HepG2 (cell line): Measurements from ENCODE around the gene MYO10. TPM values are rescaled to one million over a fixed set of nuclear protein-coding genes. Genes with fewer than 3 reads are reported as not detected.

Source experiments
- ATAC-seq: fragments of 200-7000 bp; cut with Tn5 transposase; 3 replicates; pipeline ENCODE4 v1.9.1; 2020; ENCODE audit warnings: mild to moderate bottlenecking, moderate library complexity
- BruUV-seq: library from RNA; stranded (reverse); fragments of 400-500 nt; replicated peaks from 2 replicates; lab custom pipeline; 2021; lab: Mats Ljungman, UMichigan
- CTCF ChIA-PET: fragments of 300-600 bp; formaldehyde crosslinking; extraction: SDS; loops from one replicate; lab custom pipeline; 2021; ENCODE audit warnings: low total read pairs, inconsistent platforms, low intra/inter-chr PET ratio; lab: Yijun Ruan, JAX
- POLR2A ChIA-PET: fragments of 350-600 bp; sonication (Branson Sonifier 250); formaldehyde crosslinking; loops from one replicate; lab custom pipeline; 2020; ENCODE audit warnings: antibody characterized with exemption, inconsistent platforms; lab: Yijun Ruan, JAX
- DNase-seq: peaks from one replicate; pipeline ENCODE4 v3.0.0-alpha.2; 2015; ENCODE audit warnings: low spot score
- FAIRE-seq: peaks from 3 replicates; lab custom pipeline; 2011; peaks lifted over from hg19 to GRCh38; lab: Jason Lieb, UNC
- H2AFZ ChIP-seq: one replicate; pipeline ENCODE4 v1.6.1; 2011; ENCODE audit warnings: low read length, inconsistent platforms
- H3K27ac ChIP-seq: fragments of 300-600 bp; 3 replicates; pipeline ENCODE4 v1.8.0; 2011; ENCODE audit warnings: mixed run types, mild to moderate bottlenecking, mixed read lengths, low read length, inconsistent platforms; ENCODE audit not compliant: insufficient read depth; ENCODE audit errors: extremely low read length
- H3K27me3 ChIP-seq, 2 experiments: fragments of 200-600 bp in 1 of 2; 2 replicates in 1 of 2; 3 replicates in 1 of 2; pipeline versions ENCODE4 v1.6.0 to v1.8.0; 2011; ENCODE audit warnings: low read length in 2 of 2, mild to moderate bottlenecking in 2 of 2, moderate library complexity in 2 of 2, inconsistent platforms in 1 of 2; ENCODE audit not compliant: insufficient read depth in 2 of 2, control insufficient read depth in 1 of 2
- H3K36me3 ChIP-seq, 2 experiments: fragments of 200-600 bp in 1 of 2; replicated peaks in 1 of 2; 2 replicates in 1 of 2; 3 replicates in 1 of 2; pipeline versions ENCODE4 v1.5.1 to v1.8.0; 2011; ENCODE audit warnings: low read length in 2 of 2, inconsistent platforms in 1 of 2; ENCODE audit not compliant: insufficient read depth in 2 of 2, control insufficient read depth in 1 of 2
- H3K4me1 ChIP-seq: 2 replicates; pipeline ENCODE4 v1.5.1; 2012; ENCODE audit warnings: low read length, inconsistent platforms; ENCODE audit not compliant: insufficient read depth
- H3K4me2 ChIP-seq: 2 replicates; pipeline ENCODE4 v1.6.0; 2011; ENCODE audit warnings: low read depth, low read length, inconsistent platforms
- H3K4me3 ChIP-seq, 3 experiments: fragments of 200-600 bp in 1 of 3; sonication (generic), shearing (Covaris generic) in 1 of 3; replicated peaks in 1 of 3; 2 replicates each; pipeline ENCODE4 v1.5.1; 2011 to 2016; ENCODE audit warnings: low read length in 3 of 3, inconsistent platforms in 2 of 3, low read depth in 2 of 3, mild to moderate bottlenecking in 2 of 3, control low read depth in 1 of 3, mixed read lengths in 1 of 3; ENCODE audit not compliant: insufficient read depth in 1 of 3
- H3K79me2 ChIP-seq: one replicate; pipeline ENCODE4 v1.6.1; 2011; ENCODE audit warnings: low read length, inconsistent platforms; ENCODE audit not compliant: insufficient read depth
- H3K9ac ChIP-seq: 2 replicates; pipeline ENCODE4 v1.6.0; 2011; ENCODE audit warnings: mild to moderate bottlenecking, low read depth, low read length, inconsistent platforms; ENCODE audit not compliant: insufficient read depth
- H3K9me3 ChIP-seq: 2 replicates; pipeline ENCODE4 v1.5.1; 2012; ENCODE audit warnings: mild to moderate bottlenecking, low read length
- H4K20me1 ChIP-seq: 2 replicates; pipeline ENCODE4 v1.6.0; 2011; ENCODE audit warnings: inconsistent platforms, mild to moderate bottlenecking, low read length, moderate library complexity; ENCODE audit not compliant: insufficient read depth
- FOXA3 ChIP-seq: IDR thresholded peaks from 2 replicates; pipeline ENCODE4 v1.6.1; 2016; ENCODE audit warnings: missing genetic modification reagents, missing compliant biosample characterization
- IKZF1 ChIP-seq: fragments of 450-650 bp; IDR thresholded peaks from 2 replicates; pipeline ENCODE4 v1.7.1; 2016
- PITX1 ChIP-seq: sonication (generic); formaldehyde crosslinking; IDR thresholded peaks from 2 replicates; pipeline ENCODE4 v1.5.1; 2020; ENCODE audit warnings: mild to moderate bottlenecking, missing genetic modification reagents
- SIX1 ChIP-seq: sonication (generic); formaldehyde crosslinking; IDR thresholded peaks from 2 replicates; pipeline ENCODE4 v1.4.0; 2020; ENCODE audit warnings: missing genetic modification reagents, borderline replicate concordance
- SOX6 ChIP-seq, 2 experiments: fragments of 450-650 bp in 1 of 2; sonication (generic) in 1 of 2; formaldehyde crosslinking in 1 of 2; IDR thresholded peaks; 2 replicates each; pipeline versions ENCODE4 v1.4.0 to v1.6.1; 2017 to 2020; ENCODE audit warnings: antibody characterized with exemption in 1 of 2, mild to moderate bottlenecking in 1 of 2, missing genetic modification reagents in 1 of 2
- TBX3 ChIP-seq: fragments of 450-650 bp; IDR thresholded peaks from 2 replicates; pipeline ENCODE4 v1.6.1; 2017; ENCODE audit warnings: antibody characterized with exemption, mild to moderate bottlenecking, inconsistent platforms, borderline replicate concordance
- ZNF225 ChIP-seq: sonication (generic); formaldehyde crosslinking; IDR thresholded peaks from 2 replicates; pipeline ENCODE4 v1.4.0; 2020; ENCODE audit warnings: mild to moderate bottlenecking, missing genetic modification reagents
- ZNF30 ChIP-seq: sonication (generic); formaldehyde crosslinking; IDR thresholded peaks from 2 replicates; pipeline ENCODE4 v1.5.0; 2020; ENCODE audit warnings: mild to moderate bottlenecking, missing genetic modification reagents
- ZNF547 ChIP-seq: sonication (generic); formaldehyde crosslinking; IDR thresholded peaks from 2 replicates; pipeline ENCODE4 v1.5.1; 2020; ENCODE audit warnings: mild to moderate bottlenecking, missing genetic modification reagents
- ZNF564 ChIP-seq: sonication (generic); formaldehyde crosslinking; IDR thresholded peaks from 2 replicates; pipeline ENCODE4 v1.8.1; 2023; ENCODE audit warnings: mild to moderate bottlenecking, missing genetic modification reagents
- WGBS: methylation state at CpG from one replicate; pipeline ENCODE4 v1.1.6; 2017; ENCODE audit warnings: low lambda C conversion rate; 5-methylcytosine and 5-hydroxymethylcytosine counted together
- in situ Hi-C: cut with HindIII; loops from 2 replicates; pipeline ENCODE4 v1.10.0; 2017; ENCODE audit warnings: low pct_unique_long_range_greater_than_20kb; ENCODE audit not compliant: extremely low pct_ligation_motif_present
- intact Hi-C: fragments of 100-400 bp; cut with micrococcal nuclease; formaldehyde crosslinking; loops from one replicate; pipeline ENCODE4 v1.10.0; 2022; ENCODE audit not compliant: unreplicated experiment
- polyA plus RNA-seq, 8 experiments: library from polyadenylated mRNA; depleted of rRNA in 3 of 8; stranded (reverse) in 7 of 8; unstranded in 1 of 8; fragments of >200 nt; fragmentation: Illumina TruSeq in 4 of 8; extraction: Trizol in 4 of 8; gene quantifications; 2 replicates each; pipeline versions ENCODE4 v1.2.1 to v1.2.3, GENCODE V29; 2011 to 2016; ENCODE audit warnings: low read depth in 4 of 8, missing spikeins in 1 of 8, mixed read lengths in 1 of 8; ENCODE audit not compliant: insufficient read depth in 1 of 8
- total RNA-seq, 5 experiments: library from RNA; depleted of rRNA; stranded (reverse); fragments of >200 nt; fragmentation: Illumina TruSeq; extraction: Trizol; gene quantifications; 2 replicates each; pipeline ENCODE4 v1.2.3, GENCODE V29; 2016; ENCODE audit warnings: low read depth in 1 of 5
- TF ChIP-seq, protein P1 (sequence below): sonication (generic); formaldehyde crosslinking; IDR thresholded peaks from 2 replicates; pipeline ENCODE4 v1.5.1; 2020; ENCODE audit warnings: missing genetic modification reagents, mild to moderate bottlenecking, borderline replicate concordance
- TF ChIP-seq, protein P2 (sequence below): sonication (generic); formaldehyde crosslinking; IDR thresholded peaks from 2 replicates; pipeline ENCODE4 v1.4.0; 2020; ENCODE audit warnings: missing genetic modification reagents, mild to moderate bottlenecking, borderline replicate concordance
- TF ChIP-seq, protein P3 (sequence below): sonication (generic); formaldehyde crosslinking; IDR thresholded peaks from 2 replicates; pipeline ENCODE4 v1.4.0; 2020; ENCODE audit warnings: missing genetic modification reagents; ENCODE audit errors: not compliant biosample characterization

MYO10 gene
- total and polyA plus RNA-seq, 2 of the 13 experiments (the other 11 are each of a cell fraction or from before 2014, with no cell fraction given), result 4.5 to 14.0 TPM

DNA sequence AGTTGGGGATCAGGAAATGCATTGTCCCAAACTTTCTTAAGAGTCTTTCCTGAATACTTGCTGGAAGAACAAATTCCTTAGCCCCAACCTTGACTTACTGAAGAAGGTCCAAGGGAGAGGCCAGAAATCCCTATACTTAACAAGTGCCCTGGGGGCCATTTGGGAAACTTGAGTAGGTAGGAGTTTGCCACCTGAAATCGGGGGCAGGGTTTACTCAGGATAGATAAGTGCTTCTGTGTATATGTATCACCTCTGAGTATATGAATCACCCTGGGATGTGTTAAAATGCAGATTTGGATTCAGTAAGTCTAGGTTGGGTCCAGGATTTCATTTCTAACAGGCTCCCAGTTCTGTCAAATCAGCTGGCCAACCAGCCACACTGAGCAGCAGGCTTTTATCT is 47.9 kb upstream of the MYO10 start:
- no peak for ATAC-seq
- H3K4me3 ChIP-seq, result no peak overlapping the region
- TF ChIP-seq FOXA3 (no peak), SOX6 (IDR thresholded peaks at IDR 0.05) (no peak), SOX6 (CRISPR knock-in tag; IDR thresholded peaks at IDR 0.05) (no peak), SIX1 (CRISPR knock-in tag) (no peak), ZNF564 (CRISPR knock-in tag) (no peak), TBX3 (no peak), IKZF1 (no peak), ZNF225 (CRISPR knock-in tag) (no peak), ZNF547 (CRISPR knock-in tag) (no peak), PITX1 (CRISPR knock-in tag) (no peak), ZNF30 (no peak)
- TF ChIP-seq, protein P1, sequence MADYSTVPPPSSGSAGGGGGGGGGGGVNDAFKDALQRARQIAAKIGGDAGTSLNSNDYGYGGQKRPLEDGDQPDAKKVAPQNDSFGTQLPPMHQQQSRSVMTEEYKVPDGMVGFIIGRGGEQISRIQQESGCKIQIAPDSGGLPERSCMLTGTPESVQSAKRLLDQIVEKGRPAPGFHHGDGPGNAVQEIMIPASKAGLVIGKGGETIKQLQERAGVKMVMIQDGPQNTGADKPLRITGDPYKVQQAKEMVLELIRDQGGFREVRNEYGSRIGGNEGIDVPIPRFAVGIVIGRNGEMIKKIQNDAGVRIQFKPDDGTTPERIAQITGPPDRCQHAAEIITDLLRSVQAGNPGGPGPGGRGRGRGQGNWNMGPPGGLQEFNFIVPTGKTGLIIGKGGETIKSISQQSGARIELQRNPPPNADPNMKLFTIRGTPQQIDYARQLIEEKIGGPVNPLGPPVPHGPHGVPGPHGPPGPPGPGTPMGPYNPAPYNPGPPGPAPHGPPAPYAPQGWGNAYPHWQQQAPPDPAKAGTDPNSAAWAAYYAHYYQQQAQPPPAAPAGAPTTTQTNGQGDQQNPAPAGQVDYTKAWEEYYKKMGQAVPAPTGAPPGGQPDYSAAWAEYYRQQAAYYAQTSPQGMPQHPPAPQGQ (CRISPR knock-in tag), result no peak
- TF ChIP-seq, protein P2, sequence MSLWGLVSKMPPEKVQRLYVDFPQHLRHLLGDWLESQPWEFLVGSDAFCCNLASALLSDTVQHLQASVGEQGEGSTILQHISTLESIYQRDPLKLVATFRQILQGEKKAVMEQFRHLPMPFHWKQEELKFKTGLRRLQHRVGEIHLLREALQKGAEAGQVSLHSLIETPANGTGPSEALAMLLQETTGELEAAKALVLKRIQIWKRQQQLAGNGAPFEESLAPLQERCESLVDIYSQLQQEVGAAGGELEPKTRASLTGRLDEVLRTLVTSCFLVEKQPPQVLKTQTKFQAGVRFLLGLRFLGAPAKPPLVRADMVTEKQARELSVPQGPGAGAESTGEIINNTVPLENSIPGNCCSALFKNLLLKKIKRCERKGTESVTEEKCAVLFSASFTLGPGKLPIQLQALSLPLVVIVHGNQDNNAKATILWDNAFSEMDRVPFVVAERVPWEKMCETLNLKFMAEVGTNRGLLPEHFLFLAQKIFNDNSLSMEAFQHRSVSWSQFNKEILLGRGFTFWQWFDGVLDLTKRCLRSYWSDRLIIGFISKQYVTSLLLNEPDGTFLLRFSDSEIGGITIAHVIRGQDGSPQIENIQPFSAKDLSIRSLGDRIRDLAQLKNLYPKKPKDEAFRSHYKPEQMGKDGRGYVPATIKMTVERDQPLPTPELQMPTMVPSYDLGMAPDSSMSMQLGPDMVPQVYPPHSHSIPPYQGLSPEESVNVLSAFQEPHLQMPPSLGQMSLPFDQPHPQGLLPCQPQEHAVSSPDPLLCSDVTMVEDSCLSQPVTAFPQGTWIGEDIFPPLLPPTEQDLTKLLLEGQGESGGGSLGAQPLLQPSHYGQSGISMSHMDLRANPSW (CRISPR knock-in tag), result no peak
- TF ChIP-seq, protein P3, sequence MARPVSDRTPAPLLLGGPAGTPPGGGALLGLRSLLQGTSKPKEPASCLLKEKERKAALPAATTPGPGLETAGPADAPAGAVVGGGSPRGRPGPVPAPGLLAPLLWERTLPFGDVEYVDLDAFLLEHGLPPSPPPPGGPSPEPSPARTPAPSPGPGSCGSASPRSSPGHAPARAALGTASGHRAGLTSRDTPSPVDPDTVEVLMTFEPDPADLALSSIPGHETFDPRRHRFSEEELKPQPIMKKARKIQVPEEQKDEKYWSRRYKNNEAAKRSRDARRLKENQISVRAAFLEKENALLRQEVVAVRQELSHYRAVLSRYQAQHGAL, result no peak
- TF ChIP-seq, all 625 proteins: peak for 0
- WGBS, result no CpG with 5 or more reads among the region's 1 CpG
- Histone ChIP-seq H2AFZ (no peak overlapping the region), H3K9ac (no peak overlapping the region), H3K4me2 (no peak overlapping the region), H3K27ac (no peak overlapping the region), H3K4me1 (peaks cover 9% of the 10 kb centered on the region), H3K79me2 (no peaks in the 10 kb centered on the region), H3K27me3 (no peaks in the 10 kb centered on the region), H3K36me3 (no peaks in the 10 kb centered on the region), H3K9me3 (no peaks in the 10 kb centered on the region), H4K20me1 (no peaks in the 10 kb centered on the region)
- ChIA-PET POLR2A (no interaction called here), CTCF (no interaction called here)
- intact Hi-C loops (no loop called here), in situ Hi-C loops (no loop called here)
- DNase-seq, result no peak
- BruUV-seq, result no TSS peak
- no peak for FAIRE-seq
